Thyroid gland (tissue), 4 donors: Measurements from ENCODE around the gene PXDN.

Experiments used
- CTCF ChIP-seq, 6 experiments: fragments of 200-600 bp in 3 of 6; fragments of 450-650 bp in 3 of 6; sonication (generic) in 3 of 6; IDR thresholded peaks; one replicate each; pipeline ENCODE4 v1.5.1; 2016 to 2019; ENCODE audit warnings: antibody characterized with exemption in 6 of 6, mild to moderate bottlenecking in 2 of 6, inconsistent platforms in 1 of 6, moderate library complexity in 1 of 6
- POLR2A ChIP-seq, 2 donors: fragments of 450-650 bp; IDR thresholded peaks; one replicate each; pipeline ENCODE4 v1.6.1; 2017; ENCODE audit warnings: antibody characterized with exemption in 2 of 2, mild to moderate bottlenecking in 2 of 2, moderate library complexity in 1 of 2

- TF ChIP-seq CTCF (IDR thresholded peaks at IDR 0.05) = no peak
- no peak for TF ChIP-seq POLR2A (IDR thresholded peaks at IDR 0.05)
Observed at GRCh38 chr2:1607236-1607920, 136.9 kb downstream of the PXDN start.
